ENCODE data around the gene JAK1.

Gene JAK1

DNA sequence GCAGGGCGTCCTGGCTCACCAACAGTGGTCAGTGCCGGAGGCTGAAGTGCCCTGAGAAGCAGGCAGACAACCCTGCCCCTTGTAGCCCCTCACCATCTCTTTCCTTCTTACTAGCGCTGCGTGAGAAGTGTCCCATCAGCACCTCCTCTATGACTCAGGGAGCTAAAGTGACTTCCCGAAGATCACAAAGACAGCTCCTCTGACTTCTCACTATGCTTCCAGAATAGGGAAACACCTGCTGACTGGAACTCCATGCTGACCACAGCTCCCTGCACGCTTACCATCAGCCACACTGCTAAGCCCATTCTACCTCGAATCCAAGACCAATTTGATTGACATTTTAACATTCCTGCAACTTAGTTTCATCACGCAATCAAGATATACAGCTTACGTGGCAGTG is 92.8 kb downstream of the JAK1 start:
- TF ChIP-seq, protein P1, sequence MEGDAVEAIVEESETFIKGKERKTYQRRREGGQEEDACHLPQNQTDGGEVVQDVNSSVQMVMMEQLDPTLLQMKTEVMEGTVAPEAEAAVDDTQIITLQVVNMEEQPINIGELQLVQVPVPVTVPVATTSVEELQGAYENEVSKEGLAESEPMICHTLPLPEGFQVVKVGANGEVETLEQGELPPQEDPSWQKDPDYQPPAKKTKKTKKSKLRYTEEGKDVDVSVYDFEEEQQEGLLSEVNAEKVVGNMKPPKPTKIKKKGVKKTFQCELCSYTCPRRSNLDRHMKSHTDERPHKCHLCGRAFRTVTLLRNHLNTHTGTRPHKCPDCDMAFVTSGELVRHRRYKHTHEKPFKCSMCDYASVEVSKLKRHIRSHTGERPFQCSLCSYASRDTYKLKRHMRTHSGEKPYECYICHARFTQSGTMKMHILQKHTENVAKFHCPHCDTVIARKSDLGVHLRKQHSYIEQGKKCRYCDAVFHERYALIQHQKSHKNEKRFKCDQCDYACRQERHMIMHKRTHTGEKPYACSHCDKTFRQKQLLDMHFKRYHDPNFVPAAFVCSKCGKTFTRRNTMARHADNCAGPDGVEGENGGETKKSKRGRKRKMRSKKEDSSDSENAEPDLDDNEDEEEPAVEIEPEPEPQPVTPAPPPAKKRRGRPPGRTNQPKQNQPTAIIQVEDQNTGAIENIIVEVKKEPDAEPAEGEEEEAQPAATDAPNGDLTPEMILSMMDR (IDR thresholded peaks at IDR 0.05; ENCODE audit: low read depth, low read length): no peak
- no peak overlapping the region for H3K4me3 ChIP-seq (ENCODE audit: low read depth, low read length)

DNA sequence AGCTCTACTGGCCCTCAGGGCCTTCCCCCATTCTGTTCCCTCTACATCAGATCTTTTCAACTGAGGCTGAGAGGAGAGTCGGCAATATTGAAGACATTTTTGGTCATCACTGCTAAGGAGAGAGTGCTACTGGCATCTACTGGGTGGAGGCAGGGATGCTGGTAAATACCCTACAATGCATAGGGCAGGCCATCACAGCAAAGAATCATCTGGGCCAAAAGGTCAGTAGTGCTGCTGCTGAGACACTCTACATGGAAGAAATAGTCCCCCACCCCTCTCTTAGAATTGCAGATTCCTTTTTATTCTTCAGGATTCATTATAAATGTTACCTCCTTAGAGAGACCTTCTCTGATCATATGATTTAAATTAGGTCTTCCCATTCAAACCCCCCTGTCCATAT is 94.3 kb downstream of the JAK1 start:
- TF ChIP-seq, protein P1 (IDR thresholded peaks at IDR 0.05; ENCODE audit: low read depth, low read length): no peak
- H3K4me3 ChIP-seq (ENCODE audit: low read depth, low read length): no peak overlapping the region

DNA sequence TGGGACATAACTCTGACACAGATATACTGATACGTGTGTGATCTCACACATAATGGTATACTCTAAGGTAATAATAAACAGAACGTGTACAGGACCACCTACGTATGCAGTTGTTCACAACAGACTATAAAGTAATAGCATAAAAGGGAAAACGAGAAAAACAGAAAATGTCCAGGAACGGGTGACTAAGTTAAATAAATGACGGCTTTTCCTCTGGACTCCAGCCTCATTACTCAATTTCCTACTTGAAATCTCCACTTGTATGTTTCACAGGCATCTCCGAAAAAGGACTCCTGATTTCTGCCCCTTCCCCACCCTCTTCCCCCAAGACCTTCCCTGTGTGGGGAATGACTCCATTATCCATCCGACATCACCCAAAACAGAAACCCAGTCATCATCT is 95.1 kb downstream of the JAK1 start:
- H3K4me3 ChIP-seq (ENCODE audit: low read depth, low read length): no peak overlapping the region
- TF ChIP-seq, protein P1 (IDR thresholded peaks at IDR 0.05; ENCODE audit: low read depth, low read length): no peak

DNA sequence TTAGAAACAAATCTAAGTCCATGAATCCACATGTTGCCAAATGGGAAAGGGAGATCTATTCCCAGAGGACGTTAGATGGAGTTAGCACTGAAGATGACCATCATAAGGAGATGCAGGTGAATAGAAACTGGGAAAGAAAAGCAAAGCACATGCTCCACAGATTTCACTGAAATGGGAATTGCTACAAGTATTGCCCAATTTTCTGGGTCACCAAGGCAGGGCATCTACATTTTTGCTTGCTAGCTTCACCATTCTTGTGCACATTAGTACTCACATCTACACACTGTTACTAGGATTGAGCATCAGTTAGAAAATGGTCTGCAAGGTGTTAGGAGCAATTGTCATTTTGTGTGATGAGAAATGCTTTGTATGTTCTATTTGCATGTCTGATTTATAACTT is 99.1 kb downstream of the JAK1 start:
- TF ChIP-seq, protein P1 (IDR thresholded peaks at IDR 0.05; ENCODE audit: low read depth, low read length): no peak

GRCh38 chr1:64866689-64867088 is 99.7 kb downstream of the JAK1 start:
- TF ChIP-seq, protein P1 (IDR thresholded peaks at IDR 0.05; ENCODE audit: low read depth, low read length): no peak

More for the DNA sequence above, 99.1 kb downstream of the JAK1 start:
- no peak overlapping the region for H3K4me3 ChIP-seq (ENCODE audit: low read depth, low read length)

DNA sequence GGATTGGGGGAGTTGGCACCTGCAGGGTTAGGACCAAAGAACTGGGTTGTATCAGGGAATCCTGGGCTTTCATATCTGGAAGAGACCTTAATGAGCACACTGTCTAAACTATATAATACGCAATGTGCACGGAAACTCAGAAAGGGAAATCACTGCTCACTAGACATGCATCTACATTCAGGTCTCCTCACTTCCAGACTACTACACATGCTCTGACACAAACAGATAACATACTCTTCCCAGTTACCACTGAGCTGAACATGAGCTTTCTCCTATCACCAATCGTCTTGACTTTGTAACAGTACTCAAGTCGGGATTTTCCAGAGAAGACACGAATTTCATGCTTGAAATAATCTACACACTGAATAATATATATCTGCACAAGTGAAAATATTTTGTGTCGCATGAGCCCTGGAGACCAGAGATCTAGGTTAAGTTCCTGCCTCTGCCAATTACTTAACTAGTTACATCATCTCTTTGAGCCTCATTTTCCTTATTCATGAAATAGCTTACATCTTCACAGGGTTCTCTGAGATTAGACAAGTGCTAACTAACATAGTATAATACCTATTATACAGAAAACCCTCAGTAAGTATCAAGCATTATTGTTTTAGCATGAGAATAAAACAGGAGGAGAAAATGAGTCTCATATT is 101.1 kb downstream of the JAK1 start:
- TF ChIP-seq, protein P1 (IDR thresholded peaks at IDR 0.05; ENCODE audit: low read depth, low read length): no peak
- no peak overlapping the region for H3K4me3 ChIP-seq (ENCODE audit: low read depth, low read length)

More at GRCh38 chr1:64866689-64867088, 99.7 kb downstream of the JAK1 start:
- H3K4me3 ChIP-seq (ENCODE audit: low read depth, low read length): no peak overlapping the region

DNA sequence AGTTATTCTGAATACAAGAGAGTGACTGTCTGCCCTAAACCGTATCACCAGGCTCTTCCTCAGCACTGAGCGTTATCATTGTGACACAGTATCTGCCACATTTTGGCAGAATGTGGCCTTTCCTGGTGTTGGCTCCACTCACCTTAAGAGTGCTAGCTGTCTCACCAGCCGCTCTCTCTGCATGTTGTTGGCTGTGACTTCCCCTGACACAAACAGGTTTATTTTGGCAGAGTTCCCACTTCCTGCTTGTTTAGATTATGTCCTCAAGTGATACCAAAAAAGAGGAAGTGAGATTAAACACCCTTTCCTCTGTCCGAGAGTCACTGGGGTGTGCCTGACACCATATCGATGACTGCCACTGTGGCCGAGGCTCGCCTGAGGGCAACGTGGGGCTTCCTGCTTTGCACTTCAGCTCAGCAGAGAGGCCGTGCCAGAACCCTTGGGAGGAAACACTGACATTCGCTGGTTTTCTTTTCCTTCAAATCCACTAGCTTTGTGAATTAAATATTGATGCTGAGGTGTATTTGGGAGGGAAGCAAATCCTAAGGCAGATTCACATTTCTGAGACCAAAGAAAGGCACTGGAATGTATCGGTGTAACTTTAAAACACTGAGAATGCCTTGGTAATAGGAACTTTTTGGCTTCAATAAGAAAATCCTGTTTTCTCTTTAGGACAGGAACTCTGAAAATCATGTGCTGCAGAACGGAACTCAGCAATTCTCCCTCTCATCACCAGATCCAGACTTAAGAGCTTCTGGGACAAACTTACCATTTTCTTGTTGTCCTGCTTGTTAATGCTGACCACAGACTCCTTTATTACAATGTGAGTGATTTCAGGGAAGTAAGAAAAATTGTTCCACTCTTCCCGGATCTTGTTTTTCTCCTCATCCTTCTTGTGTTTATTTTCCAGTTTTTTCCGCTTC is 102.1 kb downstream of the JAK1 start:
- TF ChIP-seq, protein P1 (IDR thresholded peaks at IDR 0.05; ENCODE audit: low read depth, low read length): no peak
- H3K4me3 ChIP-seq (ENCODE audit: low read depth, low read length): no peak overlapping the region
